Measurements from ENCODE around the gene IRAK4.

Gene IRAK4

GRCh38 chr12:43797561-43798217 lies 38.9 kb downstream of the IRAK4 start:
- DNase-seq (ENCODE audit: low spot score), result no peak
- Histone ChIP-seq H2BK120ac (ENCODE audit: low read depth, low read length) (no peak overlapping the region), H2BK5ac (ENCODE audit: low read length) (no peak overlapping the region), H3K4me1 (ENCODE audit: control insufficient read depth in 2 of 2, insufficient read depth in 1 of 2, low read depth in 1 of 2, low read length in 2 of 2) (no peaks in the 10 kb centered on the region), H3K14ac (ENCODE audit: low read length) (no peak overlapping the region), H3K18ac (ENCODE audit: low read length) (no peak overlapping the region), H3K27ac (replicated peaks; ENCODE audit: low read length) (no peak overlapping the region), H2AFZ (ENCODE audit: low read length) (no peak overlapping the region), H2BK12ac (ENCODE audit: low read length) (no peak overlapping the region), H3K9me3 (replicated peaks in 1 of 2; ENCODE audit: control insufficient read depth in 2 of 2, insufficient read depth in 1 of 2, low read depth in 1 of 2, low read length in 2 of 2) (no peaks in the 10 kb centered on the region), H3K27me3 (ENCODE audit: control insufficient read depth in 3 of 3, insufficient read depth in 3 of 3, low read depth in 1 of 3, low read length in 3 of 3) (no peaks in the 10 kb centered on the region), H3K4me2 (ENCODE audit: insufficient read depth, low read length, poor library complexity, severe bottlenecking) (no peak overlapping the region), H3K79me1 (ENCODE audit: low read depth, low read length) (no peaks in the 10 kb centered on the region), H3K9ac (ENCODE audit: low read depth, low read length, poor library complexity) (no peak overlapping the region), H4K91ac (ENCODE audit: low read depth, low read length, poor library complexity) (no peak overlapping the region), H3K36me3 (replicated peaks in 1 of 2; ENCODE audit: control insufficient read depth in 2 of 2, insufficient read depth in 2 of 2, low read length in 2 of 2) (peaks cover 2 to 83% of the 10 kb centered on the region in 2 donors), H3K23ac (ENCODE audit: low read depth, low read length, poor library complexity) (no peak overlapping the region), H2AK5ac (ENCODE audit: low read depth, low read length) (no peak overlapping the region), H3K4me3 (ENCODE audit: low read length in 2 of 2) (no peak overlapping the region), H2BK15ac (ENCODE audit: low read length) (no peak overlapping the region), H3K4ac (ENCODE audit: low read length) (no peak overlapping the region), H4K8ac (ENCODE audit: low read depth, low read length) (no peak overlapping the region)
- WGBS, 2 donors (ENCODE audit: extremely low coverage in 2 of 2, insufficient read length in 2 of 2, insufficient replicate concordance in 1 of 2), result no CpG with 5 or more reads among the region's 4 CpGs

- Histone ChIP-seq H2BK12ac (ENCODE audit: low read length) (no peak overlapping the region), H3K27me3 (ENCODE audit: control insufficient read depth in 3 of 3, insufficient read depth in 3 of 3, low read depth in 1 of 3, low read length in 3 of 3) (no peaks in the 10 kb centered on the region), H3K36me3 (replicated peaks in 1 of 2; ENCODE audit: control insufficient read depth in 2 of 2, insufficient read depth in 2 of 2, low read length in 2 of 2) (peaks cover 0 to 39% of the 10 kb centered on the region in 2 donors), H2BK15ac (ENCODE audit: low read length) (no peak overlapping the region), H4K91ac (ENCODE audit: low read depth, low read length, poor library complexity) (no peak overlapping the region), H2BK5ac (ENCODE audit: low read length) (peak overlapping the region; percentile 97), H3K4me1 (ENCODE audit: control insufficient read depth in 2 of 2, insufficient read depth in 1 of 2, low read depth in 1 of 2, low read length in 2 of 2) (no peaks in the 10 kb centered on the region), H3K4me3 (ENCODE audit: low read length in 2 of 2) (peak overlapping the region; percentile 88 to 98), H3K9me3 (replicated peaks in 1 of 2; ENCODE audit: control insufficient read depth in 2 of 2, insufficient read depth in 1 of 2, low read depth in 1 of 2, low read length in 2 of 2) (no peaks in the 10 kb centered on the region), H2AFZ (ENCODE audit: low read length) (peak overlapping the region; percentile 99), H3K4ac (ENCODE audit: low read length) (no peak overlapping the region), H3K14ac (ENCODE audit: low read length) (no peak overlapping the region), H3K18ac (ENCODE audit: low read length) (peak overlapping the region; percentile 97), H3K79me1 (ENCODE audit: low read depth, low read length) (peaks cover 4% of the 10 kb centered on the region), H3K27ac (replicated peaks; ENCODE audit: low read length) (peak overlapping the region; percentile 97), H3K23ac (ENCODE audit: low read depth, low read length, poor library complexity) (no peak overlapping the region), H2AK5ac (ENCODE audit: low read depth, low read length) (no peak overlapping the region), H2BK120ac (ENCODE audit: low read depth, low read length) (no peak overlapping the region), H3K4me2 (ENCODE audit: insufficient read depth, low read length, poor library complexity, severe bottlenecking) (peak overlapping the region; percentile 83), H4K8ac (ENCODE audit: low read depth, low read length) (no peak overlapping the region), H3K9ac (ENCODE audit: low read depth, low read length, poor library complexity) (peak overlapping the region; percentile 98)
- no CpG with 5 or more reads among the region's 20 CpGs for WGBS, 2 donors (ENCODE audit: extremely low coverage in 2 of 2, insufficient read length in 2 of 2, insufficient replicate concordance in 1 of 2)
- DNase-seq (ENCODE audit: low spot score), result no peak
Observed at GRCh38 chr12:43805149-43805859, 46.6 kb downstream of the IRAK4 start.

- H3K23ac ChIP-seq (ENCODE audit: low read depth, low read length, poor library complexity), result peak within 1 kb of the TSS; percentile 76
- peak within 1 kb of the TSS; percentile 83 for H3K4me2 ChIP-seq (ENCODE audit: insufficient read depth, low read length, poor library complexity, severe bottlenecking)
- no peak within 1 kb of the TSS for H2BK12ac ChIP-seq (ENCODE audit: low read length)
- H3K27me3 ChIP-seq (ENCODE audit: control insufficient read depth in 3 of 3, insufficient read depth in 3 of 3, low read depth in 1 of 3, low read length in 3 of 3), result no peaks in the 10 kb centered on the region
- no peaks in the 10 kb centered on the region for H3K9me3 ChIP-seq (replicated peaks in 1 of 2; ENCODE audit: control insufficient read depth in 2 of 2, insufficient read depth in 1 of 2, low read depth in 1 of 2, low read length in 2 of 2)
- peak within 1 kb of the TSS; percentile 97 for H3K27ac ChIP-seq (replicated peaks; ENCODE audit: low read length)
- no CpG with 5 or more reads among the region's 89 CpGs for WGBS, 2 donors (ENCODE audit: extremely low coverage in 2 of 2, insufficient read length in 2 of 2, insufficient replicate concordance in 1 of 2)
- H2AFZ ChIP-seq (ENCODE audit: low read length), result peak within 1 kb of the TSS; percentile 99
- DNase-seq (ENCODE audit: low spot score), result peak; percentile 77
- peaks cover 4% of the 10 kb centered on the region for H3K79me1 ChIP-seq (ENCODE audit: low read depth, low read length)
- H2AK5ac ChIP-seq (ENCODE audit: low read depth, low read length), result no peak within 1 kb of the TSS
- no peak within 1 kb of the TSS for H4K91ac ChIP-seq (ENCODE audit: low read depth, low read length, poor library complexity)
- H2BK120ac ChIP-seq (ENCODE audit: low read depth, low read length), result no peak within 1 kb of the TSS
- peaks cover 0 to 31% of the 10 kb centered on the region in 2 donors for H3K36me3 ChIP-seq (replicated peaks in 1 of 2; ENCODE audit: control insufficient read depth in 2 of 2, insufficient read depth in 2 of 2, low read length in 2 of 2)
- no peak within 1 kb of the TSS for H2BK15ac ChIP-seq (ENCODE audit: low read length)
- H3K9ac ChIP-seq (ENCODE audit: low read depth, low read length, poor library complexity), result peak within 1 kb of the TSS; percentile 98
- H3K4me1 ChIP-seq (ENCODE audit: control insufficient read depth in 2 of 2, insufficient read depth in 1 of 2, low read depth in 1 of 2, low read length in 2 of 2), result no peaks in the 10 kb centered on the region
- H2BK5ac ChIP-seq (ENCODE audit: low read length), result peak within 1 kb of the TSS; percentile 97
- H3K4me3 ChIP-seq (ENCODE audit: low read length in 2 of 2), result peak within 1 kb of the TSS; percentile 88 to 98
- peak within 1 kb of the TSS; percentile 92 for H4K8ac ChIP-seq (ENCODE audit: low read depth, low read length)
- no peak within 1 kb of the TSS for H3K4ac ChIP-seq (ENCODE audit: low read length)
- H3K18ac ChIP-seq (ENCODE audit: low read length), result peak within 1 kb of the TSS; percentile 97
- peak within 1 kb of the TSS; percentile 89 for H3K14ac ChIP-seq (ENCODE audit: low read length)
Observed at GRCh38 chr12:43805860-43806736, 47.3 kb downstream of the IRAK4 start, which contains the start of gene TWF1. Gene TWF1 (minus strand): TSS chr12:43806317. CDS start chr12:43806245, 72 bp downstream.
